ENCODE results near the gene CELF5.

The CELF5 gene

DNA sequence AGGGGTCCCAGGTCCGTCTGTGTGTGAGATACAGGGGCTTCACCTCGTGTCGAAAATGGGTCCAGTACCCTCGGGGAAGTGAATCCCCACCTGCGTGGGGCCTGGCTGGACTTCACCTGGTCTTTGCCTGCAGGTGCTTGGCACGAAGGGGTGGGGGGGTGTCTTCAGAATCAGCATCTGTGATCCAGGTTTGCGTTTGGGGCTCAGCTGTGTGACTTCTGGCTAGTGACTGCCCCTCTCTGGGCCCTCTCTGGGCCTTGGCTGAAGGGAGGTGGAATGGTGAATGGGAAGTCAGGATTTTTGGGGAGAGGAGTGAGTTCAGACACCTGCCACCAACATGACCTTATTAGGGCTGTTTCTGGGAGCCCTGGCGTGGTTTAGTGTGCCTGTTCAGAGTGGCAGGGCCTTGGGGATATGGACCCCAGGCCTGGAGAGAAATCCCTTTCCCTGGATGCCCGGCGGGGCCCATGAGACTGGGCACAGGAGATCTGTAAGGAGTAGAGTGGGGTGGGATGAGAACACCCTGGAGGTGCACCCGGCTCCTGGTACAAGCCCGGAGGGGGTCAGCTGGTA is 2.7 kb downstream of the CELF5 start:
- ChIA-PET CTCF (interaction anchor here (0.5 to 0.7 kb wide), 2 partner anchors 181 to 246 kb away, joined by 3 to 4 read pairs; no protein-coding TSS in a partner anchor), POLR2A (no interaction called here)
- Histone ChIP-seq H3K4me1 (ENCODE audit: control insufficient read depth, insufficient read depth, low read length) (no peaks in the 10 kb centered on the region), H3K36me3 (ENCODE audit: control insufficient read depth in 2 of 2, insufficient read depth in 1 of 2, low read length in 2 of 2) (no peaks in the 10 kb centered on the region), H3K4me3 (ENCODE audit: low read depth, low read length) (no peak overlapping the region), H3K9me3 (ENCODE audit: control insufficient read depth, insufficient read depth, low read depth, low read length) (no peaks in the 10 kb centered on the region), H3K27ac (ENCODE audit: extremely low read depth, low read depth, low read length) (no peak overlapping the region)
- TF ChIP-seq ZNF768 (tag by site-specific recombination; IDR thresholded peaks at IDR 0.05) (peak; percentile 82), ZNF202 (tag by site-specific recombination; IDR thresholded peaks at IDR 0.05; ENCODE audit: borderline replicate concordance) (no peak), ZFP69B (tag by site-specific recombination; IDR thresholded peaks at IDR 0.05) (no peak), ZNF610 (tag by site-specific recombination; IDR thresholded peaks at IDR 0.05; ENCODE audit: borderline replicate concordance) (no peak)

DNA sequence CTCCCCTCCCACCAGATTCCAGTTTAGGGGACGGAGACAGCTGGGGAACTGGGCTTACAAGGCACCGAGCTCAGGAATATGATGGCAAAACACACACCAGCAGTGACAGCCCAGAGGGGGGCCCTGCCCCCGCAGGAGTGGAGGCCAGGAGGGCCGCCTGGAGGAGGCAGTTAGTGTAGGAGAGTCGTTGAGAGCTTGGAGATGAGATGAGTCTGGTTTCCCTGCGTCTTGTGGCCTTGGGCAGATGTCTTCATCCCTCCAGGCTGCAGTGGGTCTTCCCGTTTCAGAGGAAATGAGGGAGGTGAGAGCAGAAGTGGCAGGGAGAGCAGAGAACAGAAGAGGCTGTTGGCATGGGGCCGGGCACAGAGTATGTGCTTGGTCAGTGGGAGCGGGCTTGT is 4.9 kb downstream of the CELF5 start:
- no peaks in the 10 kb centered on the region for H3K4me1 ChIP-seq (ENCODE audit: control insufficient read depth, insufficient read depth, low read length)
- TF ChIP-seq ZFHX2 (tag by site-specific recombination; conservative IDR thresholded peaks at IDR 0.05) (peak; percentile 40), ZFP3 (tag by site-specific recombination; IDR thresholded peaks at IDR 0.05; ENCODE audit: low read depth) (no peak), ZNF843 (tag by site-specific recombination; IDR thresholded peaks at IDR 0.05) (no peak), ZNF530 (tag by site-specific recombination; IDR thresholded peaks at IDR 0.05; ENCODE audit: low read depth) (no peak), ZNF514 (tag by site-specific recombination; IDR thresholded peaks at IDR 0.05) (no peak)

DNA sequence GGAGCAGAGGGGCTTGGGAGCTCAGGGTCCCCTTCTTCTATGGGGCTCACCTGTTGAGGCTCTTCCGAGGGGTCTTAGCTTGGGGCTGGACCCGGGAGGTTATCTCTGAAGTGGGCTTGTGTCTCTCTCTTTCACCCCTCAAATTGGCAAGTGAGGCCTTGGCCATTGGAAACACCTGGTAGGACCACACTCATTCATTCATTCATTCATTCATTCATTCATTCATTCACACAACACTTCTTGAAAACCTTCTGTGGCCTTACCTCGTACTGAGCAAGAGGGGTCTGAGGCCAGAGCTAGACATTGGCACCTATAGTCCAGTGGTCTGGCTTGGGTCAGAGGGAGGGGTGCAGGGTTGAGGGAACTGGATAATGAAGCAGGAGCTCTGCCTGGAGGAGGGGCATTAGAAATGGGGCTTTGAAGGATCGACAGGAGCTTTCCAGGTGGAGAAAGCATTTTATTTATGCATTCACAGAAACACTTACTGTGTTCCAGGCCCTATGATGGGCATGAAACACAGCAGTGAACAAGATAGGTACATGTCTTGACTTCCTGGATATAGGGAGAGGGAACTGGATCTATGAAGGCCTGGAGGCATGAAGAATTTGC is 5.5 kb downstream of the CELF5 start:
- no peak overlapping the region for H3K4me3 ChIP-seq (ENCODE audit: low read depth, low read length)
- H3K4me1 ChIP-seq (ENCODE audit: control insufficient read depth, insufficient read depth, low read length), result no peaks in the 10 kb centered on the region
- no peaks in the 10 kb centered on the region for H3K9me3 ChIP-seq (ENCODE audit: control insufficient read depth, insufficient read depth, low read depth, low read length)
- CTCF ChIA-PET, result no interaction called here
- no peak overlapping the region for H3K27ac ChIP-seq (ENCODE audit: extremely low read depth, low read depth, low read length)
- H3K36me3 ChIP-seq (ENCODE audit: control insufficient read depth in 2 of 2, insufficient read depth in 1 of 2, low read length in 2 of 2), result no peaks in the 10 kb centered on the region
- POLR2A ChIA-PET, result no interaction called here
- TF ChIP-seq ZNF24 (tag by site-specific recombination; IDR thresholded peaks at IDR 0.05) (peak; percentile 77; the same call in 1 of the 2 replicates), ZFP3 (tag by site-specific recombination; IDR thresholded peaks at IDR 0.05; ENCODE audit: low read depth) (peak; percentile 70), OSR2 (tag by site-specific recombination; IDR thresholded peaks at IDR 0.05) (no peak), SCRT2 (tag by site-specific recombination; IDR thresholded peaks at IDR 0.05) (peak; percentile 44)

More for the DNA sequence above, 4.9 kb downstream of the CELF5 start:
- Histone ChIP-seq H3K9me3 (ENCODE audit: control insufficient read depth, insufficient read depth, low read depth, low read length) (no peaks in the 10 kb centered on the region), H3K4me3 (ENCODE audit: low read depth, low read length) (no peak overlapping the region), H3K27ac (ENCODE audit: extremely low read depth, low read depth, low read length) (no peak overlapping the region), H3K36me3 (ENCODE audit: control insufficient read depth in 2 of 2, insufficient read depth in 1 of 2, low read length in 2 of 2) (no peaks in the 10 kb centered on the region)
- ChIA-PET POLR2A (interaction anchor here (0.5 kb wide), 1 partner anchor 12 kb away, joined by 4 read pairs; no protein-coding TSS in a partner anchor), CTCF (interaction anchor here (0.6 to 0.7 kb wide), 2 partner anchors 259 to 488 kb away, joined by 3 read pairs; no protein-coding TSS in a partner anchor)

DNA sequence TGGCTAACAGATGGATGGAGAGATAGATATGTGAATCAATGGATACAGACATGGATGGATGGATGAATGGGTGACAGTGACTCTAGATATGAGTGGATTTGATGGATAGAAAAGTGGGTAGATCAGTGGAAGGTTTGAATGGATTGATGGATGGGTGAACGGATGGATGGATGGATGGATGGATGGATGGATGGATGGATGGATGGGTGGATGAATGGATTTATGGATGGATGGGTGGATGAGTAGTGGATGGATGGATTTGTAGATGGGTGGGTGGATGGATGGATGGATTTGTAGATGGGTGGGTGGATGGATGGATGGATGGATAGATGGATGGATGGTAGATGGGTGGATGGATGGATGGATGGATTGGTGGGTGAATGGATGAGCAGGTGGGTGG is 6.8 kb downstream of the CELF5 start:
- Histone ChIP-seq H3K36me3 (ENCODE audit: control insufficient read depth in 2 of 2, insufficient read depth in 1 of 2, low read length in 2 of 2) (no peaks in the 10 kb centered on the region), H3K9me3 (ENCODE audit: control insufficient read depth, insufficient read depth, low read depth, low read length) (no peaks in the 10 kb centered on the region), H3K4me1 (ENCODE audit: control insufficient read depth, insufficient read depth, low read length) (no peaks in the 10 kb centered on the region), H3K27ac (ENCODE audit: extremely low read depth, low read depth, low read length) (no peak overlapping the region), H3K4me3 (ENCODE audit: low read depth, low read length) (no peak overlapping the region)
- TF ChIP-seq ZFHX2 (tag by site-specific recombination; conservative IDR thresholded peaks at IDR 0.05) (peak; percentile 49; the same call in 1 of the 2 replicates), EGR2 (tag by site-specific recombination; IDR thresholded peaks at IDR 0.05; ENCODE audit: low read depth) (peak; percentile 43; the same call in 1 of the 2 replicates), ZNF366 (tag by site-specific recombination; conservative IDR thresholded peaks at IDR 0.05) (peak; percentile 99), ZNF302 (tag by site-specific recombination; IDR thresholded peaks at IDR 0.05; ENCODE audit: low read depth) (no peak), ZBTB17 (tag by site-specific recombination; IDR thresholded peaks at IDR 0.05) (peak; percentile 99)
- POLR2A ChIA-PET, result no interaction called here
- CTCF ChIA-PET, result interaction anchor here (0.9 kb wide), 1 partner anchor 30 kb away, joined by 3 read pairs; no protein-coding TSS in a partner anchor
